ENCODE results near the gene PUS3.

Gene PUS3

GRCh38 chr11:125886997-125887372 lies 16.0 kb downstream of the PUS3 start:
- peak overlapping the region; percentile 72 for H3K4me3 ChIP-seq (replicated peaks; ENCODE audit: low read depth, low read length)
- no peak for TF ChIP-seq CTCF (IDR thresholded peaks at IDR 0.05; ENCODE audit: low read depth, low read length, missing control alignments)
- no peak for DNase-seq (ENCODE audit: extremely low read depth, low read depth)

GRCh38 chr11:125883375-125883774 lies 19.6 kb downstream of the PUS3 start:
- H3K4me3 ChIP-seq (replicated peaks; ENCODE audit: low read depth, low read length): no peak overlapping the region
- no peak for DNase-seq (ENCODE audit: extremely low read depth, low read depth)
- no peak for TF ChIP-seq CTCF (IDR thresholded peaks at IDR 0.05; ENCODE audit: low read depth, low read length, missing control alignments)

- DNase-seq (ENCODE audit: extremely low read depth, low read depth): no peak
- TF ChIP-seq CTCF (IDR thresholded peaks at IDR 0.05; ENCODE audit: low read depth, low read length, missing control alignments): no peak
- no peak overlapping the region for H3K4me3 ChIP-seq (replicated peaks; ENCODE audit: low read depth, low read length)
These were observed 21.7 kb downstream of the PUS3 start for GRCh38 chr11:125881291-125881690.

- no peak overlapping the region for H3K4me3 ChIP-seq (replicated peaks; ENCODE audit: low read depth, low read length)
- peak; percentile 60 for DNase-seq (ENCODE audit: extremely low read depth, low read depth)
- TF ChIP-seq CTCF (IDR thresholded peaks at IDR 0.05; ENCODE audit: low read depth, low read length, missing control alignments): peak; percentile 83
These were observed 28.4 kb downstream of the PUS3 start for GRCh38 chr11:125874556-125875124.

GRCh38 chr11:125873881-125874555 lies 29.0 kb downstream of the PUS3 start:
- DNase-seq (ENCODE audit: extremely low read depth, low read depth): no peak
- no peak overlapping the region for H3K4me3 ChIP-seq (replicated peaks; ENCODE audit: low read depth, low read length)
- no peak for TF ChIP-seq CTCF (IDR thresholded peaks at IDR 0.05; ENCODE audit: low read depth, low read length, missing control alignments)

GRCh38 chr11:125872138-125872491 lies 30.9 kb downstream of the PUS3 start:
- TF ChIP-seq CTCF (IDR thresholded peaks at IDR 0.05; ENCODE audit: low read depth, low read length, missing control alignments): no peak
- no peak for DNase-seq (ENCODE audit: extremely low read depth, low read depth)
- H3K4me3 ChIP-seq (replicated peaks; ENCODE audit: low read depth, low read length): no peak overlapping the region

All from HFF-Myc (cell line).